Keratinocyte (primary cell): ENCODE results near the gene PCSK6. TPM values are rescaled to one million over a fixed set of nuclear protein-coding genes. Genes with fewer than 3 reads are reported as not detected.

Experiments
- DNase-seq: peaks from one replicate; pipeline ENCODE4 v3.0.0-alpha.2; 2011; ENCODE audit warnings: low read depth, missing footprints, low spot score
- FAIRE-seq: peaks from 2 replicates; lab custom pipeline; 2011; peaks lifted over from hg19 to GRCh38; lab: Jason Lieb, UNC
- H2AFZ ChIP-seq: 2 replicates; pipeline ENCODE4 v1.6.0; 2012; ENCODE audit warnings: low read length, control low read depth, inconsistent platforms; ENCODE audit not compliant: control insufficient read depth
- H3K27ac ChIP-seq: 2 replicates; pipeline ENCODE4 v1.5.1; 2011; ENCODE audit warnings: low read length; ENCODE audit not compliant: control insufficient read depth, insufficient read depth
- H3K27me3 ChIP-seq: 3 replicates; pipeline ENCODE4 v1.6.0; 2011; ENCODE audit warnings: low read length; ENCODE audit not compliant: control insufficient read depth, insufficient read depth; ENCODE audit errors: extremely low read depth
- H3K36me3 ChIP-seq, 2 experiments: 2 replicates in 1 of 2; 3 replicates in 1 of 2; pipeline ENCODE4 v1.5.1; 2011; ENCODE audit warnings: low read length in 2 of 2, mild to moderate bottlenecking in 1 of 2; ENCODE audit not compliant: control insufficient read depth in 2 of 2, insufficient read depth in 2 of 2; ENCODE audit errors: extremely low read depth in 1 of 2
- H3K4me1 ChIP-seq: 3 replicates; pipeline ENCODE4 v1.5.1; 2011; ENCODE audit warnings: low read length; ENCODE audit not compliant: control insufficient read depth, insufficient read depth; ENCODE audit errors: extremely low read depth
- H3K4me2 ChIP-seq: 3 replicates; pipeline ENCODE4 v1.6.0; 2011; ENCODE audit warnings: low read depth, low read length; ENCODE audit not compliant: control insufficient read depth, insufficient read depth; ENCODE audit errors: extremely low read depth
- H3K4me3 ChIP-seq, 3 experiments: fragments of 200-600 bp in 1 of 3; sonication (generic) in 1 of 3; 2 replicates in 2 of 3; 3 replicates in 1 of 3; pipeline ENCODE4 v1.5.1; 2011 to 2016; ENCODE audit warnings: low read length in 3 of 3, mild to moderate bottlenecking in 3 of 3, control low read depth in 2 of 3, inconsistent platforms in 1 of 3, low read depth in 1 of 3, mixed read lengths in 1 of 3, mixed run types in 1 of 3, moderate library complexity in 1 of 3; ENCODE audit not compliant: control insufficient read depth in 2 of 3, insufficient read depth in 2 of 3; ENCODE audit errors: extremely low read depth in 1 of 3
- H3K79me2 ChIP-seq: 2 replicates; pipeline ENCODE4 v1.6.0; 2012; ENCODE audit warnings: low read length; ENCODE audit not compliant: control insufficient read depth, insufficient read depth
- H3K9ac ChIP-seq: 3 replicates; pipeline ENCODE4 v1.6.0; 2011; ENCODE audit warnings: low read length; ENCODE audit not compliant: control insufficient read depth, insufficient read depth; ENCODE audit errors: extremely low read depth
- H3K9me1 ChIP-seq: 3 replicates; pipeline ENCODE4 v1.6.0; 2011; ENCODE audit warnings: low read length; ENCODE audit not compliant: control insufficient read depth, insufficient read depth; ENCODE audit errors: extremely low read depth
- H3K9me3 ChIP-seq: 2 replicates; pipeline ENCODE4 v1.5.1; 2012; ENCODE audit warnings: low read depth, low read length; ENCODE audit not compliant: control insufficient read depth
- H4K20me1 ChIP-seq: 3 replicates; pipeline ENCODE4 v1.6.0; 2011; ENCODE audit warnings: low read length; ENCODE audit not compliant: control insufficient read depth, insufficient read depth; ENCODE audit errors: extremely low read depth
- CTCF ChIP-seq, 3 experiments: IDR thresholded peaks in 1 of 3; conservative IDR thresholded peaks in 1 of 3; optimal IDR thresholded peaks in 1 of 3; 2 replicates in 2 of 3; 3 replicates in 1 of 3; pipeline versions ENCODE3 to v1.5.1; 2011; ENCODE audit warnings: low read length in 3 of 3, mild to moderate bottlenecking in 3 of 3, moderate library complexity in 2 of 3, control low read depth in 1 of 3, inconsistent platforms in 1 of 3; ENCODE audit not compliant: insufficient read depth in 2 of 3; ENCODE audit errors: extremely low read depth in 1 of 3
- EZH2 ChIP-seq: IDR thresholded peaks from one replicate; pipeline ENCODE4 v1.6.1; 2012; ENCODE audit warnings: inconsistent platforms, mild to moderate bottlenecking, low read length, moderate library complexity
- dilution Hi-C: fragments of 300-500 bp; cut with MboI; formaldehyde crosslinking; loops from one replicate; pipeline ENCODE4 v1.7.0; 2020; ENCODE audit warnings: low sequenced_read_pairs; ENCODE audit not compliant: extremely low pct_ligation_motif_present
- polyA plus RNA-seq, 5 experiments: library from polyadenylated mRNA; depleted of rRNA in 3 of 5; stranded (reverse) in 3 of 5; stranded (forward) in 1 of 5; unstranded in 1 of 5; fragments of >200 nt; gene quantifications; 1 replicate in 1 of 5; 2 replicates in 3 of 5; 3 replicates in 1 of 5; pipeline versions ENCODE4 v1.2.1 to v1.2.3, GENCODE V29; 2011 to 2012; ENCODE audit warnings: missing spikeins in 2 of 5, low read depth in 1 of 5, low replicate concordance in 1 of 5

The PCSK6 gene
- polyA plus RNA-seq, 1 donor (not counting 4 experiments of a cell fraction or from before 2014, with no cell fraction given) = 3.1 TPM

DNA sequence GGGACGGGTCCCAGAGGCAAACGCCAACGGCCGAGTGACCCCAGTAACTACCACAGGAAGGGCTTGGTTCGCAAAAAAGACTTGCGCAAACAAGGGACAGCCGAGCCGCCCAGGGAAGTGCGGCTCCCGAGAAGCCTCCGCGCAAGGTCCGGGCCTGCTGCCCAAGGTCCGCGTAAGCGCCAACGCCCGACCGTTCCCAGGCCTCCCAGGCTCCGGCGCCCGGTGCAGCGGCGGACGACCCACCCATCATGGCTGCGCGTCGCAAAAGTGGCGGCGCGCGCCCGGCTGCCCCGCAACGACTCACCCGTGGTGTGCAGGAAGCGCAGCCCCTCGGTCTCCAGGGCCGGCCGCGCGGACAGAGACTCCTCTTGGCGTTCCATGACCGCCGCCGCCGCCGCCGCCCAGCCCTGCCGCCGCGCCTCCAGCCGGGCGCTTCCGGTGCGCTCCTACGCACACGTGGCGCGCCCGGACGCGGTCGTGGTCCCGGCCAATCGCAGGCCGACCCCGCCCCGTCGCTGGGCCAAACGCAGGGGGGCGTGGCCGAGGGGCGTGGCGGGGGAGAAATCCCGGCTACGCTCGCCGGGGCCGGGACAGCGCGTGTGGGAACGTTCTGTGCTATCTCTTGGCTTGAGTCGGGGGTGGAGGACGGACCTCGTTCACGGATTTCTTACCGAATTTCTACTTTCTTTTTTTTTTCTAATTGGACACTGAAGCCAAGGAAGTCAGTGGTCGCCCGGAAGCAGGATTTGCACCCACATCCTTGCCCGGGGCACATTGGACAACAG lies 212.3 kb downstream of the PCSK6 start, which contains the start of gene SELENOS:
TSS of gene SELENOS (minus strand) at position 448 of the 785 bp plus-strand sequence. CDS start at position 380, 68 bp downstream.
- peak within 1 kb of the TSS; percentile 39 for H2AFZ ChIP-seq
- peak within 1 kb of the TSS; percentile 79 for H3K4me2 ChIP-seq
- DNase-seq (no peak), FAIRE-seq (no peak)
- no peaks in the 10 kb centered on the region for H3K9me3 ChIP-seq
- TF ChIP-seq CTCF (optimal IDR thresholded peaks at IDR 0.05 in 1 of 3, IDR thresholded peaks at IDR 0.05 in 1 of 3, conservative IDR thresholded peaks at IDR 0.05 in 1 of 3; ENCODE audit: extremely low read depth in 1 of 3, insufficient read depth in 2 of 3, low read length in 3 of 3) = no peak
- no peak for TF ChIP-seq EZH2
- H4K20me1 ChIP-seq = peaks cover 4% of the 10 kb centered on the region
- peak within 1 kb of the TSS; percentile 93 for H3K9ac ChIP-seq
- dilution Hi-C loops = no loop called here
- H3K9me1 ChIP-seq = no peaks in the 10 kb centered on the region
- peaks cover 5% of the 10 kb centered on the region for H3K4me1 ChIP-seq
- peaks cover 31% of the 10 kb centered on the region for H3K79me2 ChIP-seq
- peak within 1 kb of the TSS; percentile 67 to 88 (median 85) for H3K4me3 ChIP-seq
- H3K36me3 ChIP-seq = peaks cover 28 to 36% of the 10 kb centered on the region in 2 experiments
- H3K27me3 ChIP-seq = no peaks in the 10 kb centered on the region
- H3K27ac ChIP-seq = peak within 1 kb of the TSS; percentile 80

GRCh38 chr15:101276501-101277037 lies 212.9 kb downstream of the PCSK6 start:
- DNase-seq (no peak), FAIRE-seq (no peak)
- Histone ChIP-seq H4K20me1 (peaks cover 4% of the 10 kb centered on the region), H3K4me3 (peak overlapping the region; percentile 67 to 88 (median 85)), H3K36me3 (peaks cover 29 to 33% of the 10 kb centered on the region in 2 experiments), H3K9me3 (no peaks in the 10 kb centered on the region), H3K9me1 (no peaks in the 10 kb centered on the region), H2AFZ (peak overlapping the region; percentile 32), H3K4me2 (peak overlapping the region; percentile 72), H3K4me1 (peaks cover 5% of the 10 kb centered on the region), H3K27me3 (no peaks in the 10 kb centered on the region), H3K9ac (peak overlapping the region; percentile 93), H3K79me2 (peaks cover 31% of the 10 kb centered on the region), H3K27ac (peak overlapping the region; percentile 80)
- dilution Hi-C loops = no loop called here
- TF ChIP-seq EZH2 = no peak
- peak in 2 of 3 experiments; percentile 29 to 39 for TF ChIP-seq CTCF (optimal IDR thresholded peaks at IDR 0.05 in 1 of 3, IDR thresholded peaks at IDR 0.05 in 1 of 3, conservative IDR thresholded peaks at IDR 0.05 in 1 of 3; ENCODE audit: extremely low read depth in 1 of 3, insufficient read depth in 2 of 3, low read length in 3 of 3)
